Thoracic aorta endothelial cell (primary cell): Measurements from ENCODE around the gene KIAA2012. TPM values are rescaled to one million over a fixed set of nuclear protein-coding genes. Genes with fewer than 3 reads are reported as not detected.

Experiments
- small RNA-seq: library from RNA; depleted of rRNA; stranded (forward); fragments of <200 nt; gene quantifications from one replicate; pipeline ENCODE3, GENCODE V24; 2012
- total RNA-seq: library from RNA; depleted of rRNA; stranded (reverse); fragments of >200 nt; gene quantifications from 2 replicates; pipeline ENCODE4 v1.2.3, GENCODE V29; 2012

KIAA2012 gene
- total RNA-seq = not detected in 2 replicates

DNA sequence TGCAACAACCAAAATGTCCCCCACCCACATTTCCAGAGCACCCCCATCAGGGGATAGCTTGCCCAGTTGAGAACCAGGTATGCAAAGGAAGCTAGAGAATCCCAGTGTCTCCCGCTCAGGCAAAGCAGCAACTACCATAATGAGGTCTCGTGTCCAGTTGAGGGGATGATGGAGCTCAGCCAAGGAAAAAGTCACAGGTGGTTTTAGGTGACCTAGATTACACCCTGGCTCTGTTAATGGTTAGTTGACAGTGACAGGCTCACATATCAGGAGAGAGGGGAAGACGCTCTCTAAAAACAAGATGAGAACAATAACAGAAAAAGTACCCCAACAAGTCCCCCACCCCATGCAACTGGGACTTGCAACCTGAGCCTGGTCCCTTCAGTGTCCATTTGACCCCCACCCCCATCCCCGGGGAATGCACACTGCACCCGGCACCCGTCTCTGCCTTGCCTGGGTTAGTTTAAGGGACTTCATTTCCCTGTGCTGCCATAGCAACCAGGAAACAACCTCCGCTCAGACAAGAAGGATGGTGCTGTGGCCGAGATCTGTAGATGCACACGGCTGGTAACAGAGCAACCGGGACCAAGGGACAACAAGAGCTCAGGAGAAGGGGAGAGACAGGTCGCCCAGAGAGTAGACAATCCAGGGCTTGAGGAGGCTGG is at the start of gene KIAA2012:
KIAA2012 (plus strand) TSS at position 519 of the 665 bp plus-strand sequence. CDS start 373 bp downstream, outside the sequence.

DNA sequence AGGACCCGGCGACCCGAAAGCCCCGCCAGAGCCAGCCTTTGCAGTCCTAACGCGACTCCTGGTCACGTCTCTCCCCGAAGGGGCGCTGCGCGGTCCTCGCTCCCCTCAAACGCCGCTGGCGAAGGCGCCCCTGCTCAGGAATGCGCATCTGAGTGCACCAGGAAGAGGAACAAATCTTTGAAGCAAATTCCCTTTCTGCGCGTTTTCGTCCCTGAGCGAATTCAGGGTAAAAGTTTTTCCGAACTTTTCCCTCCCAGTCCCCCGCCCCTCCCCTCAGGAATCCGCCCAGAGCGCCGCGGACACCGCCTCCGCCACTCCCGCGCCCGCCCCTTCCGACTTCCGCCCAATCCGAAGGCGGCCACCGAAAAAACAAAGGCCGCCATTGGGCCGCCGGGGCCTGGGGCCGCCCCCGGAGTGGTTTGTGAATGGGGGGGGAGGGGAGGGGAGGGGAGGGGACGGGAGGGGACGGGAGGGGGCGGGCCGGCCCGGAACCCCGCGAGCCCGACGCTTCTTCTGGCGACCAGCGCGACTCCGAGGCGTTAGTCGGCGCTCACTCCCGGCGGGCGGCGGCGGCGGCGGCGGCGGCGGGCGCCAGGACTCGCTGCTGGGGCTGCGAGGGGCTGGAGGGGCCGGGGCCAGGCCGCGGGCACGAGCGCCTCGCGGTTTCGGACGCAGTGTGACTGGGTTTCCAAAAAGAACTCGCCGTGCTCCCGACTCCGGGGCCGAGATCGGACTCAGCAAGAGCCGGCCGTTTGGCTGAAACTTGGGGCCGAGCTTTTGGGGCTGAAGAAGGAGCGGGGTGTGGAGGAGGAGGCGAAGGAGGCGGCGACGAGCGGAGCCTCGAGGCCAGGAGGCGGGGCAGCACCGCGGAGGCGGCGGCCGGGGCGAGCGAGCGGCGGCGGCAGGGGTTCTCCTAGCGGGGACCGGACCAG is 39.5 kb upstream of the KIAA2012 start, which contains the start of gene FZD7:
FZD7 (plus strand) TSS at position 539 of the 932 bp plus-strand sequence. CDS start 793 bp downstream, outside the sequence.

DNA sequence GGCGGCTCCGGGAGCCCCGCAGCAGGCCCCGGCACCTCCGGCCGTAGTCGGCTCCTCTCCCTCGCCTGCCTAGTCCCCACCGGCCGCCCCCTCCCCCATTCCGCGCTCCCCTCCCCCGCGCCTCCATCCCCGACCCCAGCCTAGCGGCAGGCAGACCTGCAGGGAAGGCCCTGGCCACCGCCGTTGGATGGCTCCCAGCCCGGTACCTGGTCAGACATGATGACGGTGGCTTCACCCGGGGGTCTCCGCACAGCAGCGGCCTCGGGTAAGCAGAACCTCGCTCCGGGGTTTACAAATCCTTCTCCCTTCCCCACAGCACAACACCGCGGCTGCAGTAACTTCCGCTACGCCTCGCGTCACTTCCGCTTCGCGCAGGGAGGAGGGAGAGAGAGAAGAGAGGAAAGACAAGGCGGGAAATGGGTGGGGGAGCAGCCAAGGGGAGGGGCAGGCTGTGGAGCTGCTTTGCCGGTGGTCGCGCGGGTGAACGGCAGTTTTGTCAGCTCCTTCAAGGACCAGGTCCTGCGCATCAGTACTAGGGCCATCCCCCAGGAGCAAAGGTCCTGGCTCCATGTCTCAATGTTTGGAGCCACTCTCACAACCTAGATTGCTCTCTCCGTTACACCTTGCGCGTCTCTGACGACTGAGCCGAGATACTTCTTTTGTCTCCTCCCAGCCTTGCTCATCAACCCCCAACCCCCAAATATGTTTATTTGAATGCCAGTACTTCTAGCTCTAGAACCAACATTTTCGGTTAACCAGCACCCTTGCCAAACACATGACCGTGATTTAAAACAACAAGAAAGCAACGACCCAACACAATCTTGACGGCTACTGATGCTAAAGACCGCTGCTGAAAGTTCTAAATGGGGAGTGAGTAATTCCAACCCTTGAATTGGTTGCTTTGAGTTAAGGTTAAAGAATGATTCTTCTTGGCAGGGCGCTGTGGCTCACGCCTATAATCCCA is 165.5 kb downstream of the KIAA2012 start, which contains the start of gene SUMO1:
SUMO1 (minus strand) TSS at position 364 of the 964 bp plus-strand sequence; CDS start at position 218, 146 bp downstream.

Small RNAs within 50 kb of the gene (small RNA-seq; reads per million reads assigned to genes)
- gene AC079354.2 = not detected

Other genes with a start within 250 kb of the KIAA2012 start
- 0.27 and 0.36 TPM in 2 replicates for gene FZD7, start 39.4 kb upstream of the KIAA2012 start, total RNA-seq
- 132 and 146 TPM in 2 replicates for gene SUMO1, start 165.3 kb downstream of the KIAA2012 start, total RNA-seq
- gene NOP58, start 192.5 kb downstream of the KIAA2012 start, total RNA-seq = 145 and 148 TPM in 2 replicates